Endothelial cell of umbilical vein (primary cell): Measurements from ENCODE around the gene L2HGDH. TPM values are rescaled to one million over a fixed set of nuclear protein-coding genes. Genes with fewer than 3 reads are reported as not detected.

Source experiments
- BruUV-seq: library from RNA; stranded (reverse); fragments of 400-500 nt; replicated peaks from 2 replicates; lab custom pipeline; 2021; lab: Mats Ljungman, UMichigan
- CTCF ChIA-PET: fragments of 300-600, 350-600 bp; sonication (Branson Sonifier 250); formaldehyde crosslinking; loops from one replicate; lab custom pipeline; 2021; ENCODE audit warnings: antibody characterized with exemption, inconsistent platforms; lab: Charles Lee
- POLR2A ChIA-PET: fragments of 300-600, 350-600 bp; sonication (Branson Sonifier 250); formaldehyde crosslinking; loops from one replicate; lab custom pipeline; 2021; ENCODE audit warnings: antibody characterized with exemption, inconsistent platforms; lab: Charles Lee
- DNase-seq: peaks from one replicate; pipeline ENCODE4 v3.0.0-alpha.2; 2011; ENCODE audit warnings: low read depth, low spot score
- FAIRE-seq: peaks from 2 replicates; lab custom pipeline; 2011; peaks lifted over from hg19 to GRCh38; lab: Jason Lieb, UNC
- H2AFZ ChIP-seq: 2 replicates; pipeline ENCODE4 v1.6.0; 2012; ENCODE audit warnings: low read depth, low read length, control low read depth, inconsistent platforms
- H3K27ac ChIP-seq: 2 replicates; pipeline ENCODE4 v1.5.1; 2011; ENCODE audit warnings: low read depth, mild to moderate bottlenecking, control low read depth, low read length, moderate library complexity; ENCODE audit not compliant: insufficient read depth
- H3K27me3 ChIP-seq, 2 experiments: 2 replicates each; pipeline versions ENCODE4 v1.6.0 to v1.6.1; 2011; ENCODE audit warnings: low read length in 2 of 2, mixed read lengths in 1 of 2; ENCODE audit not compliant: control insufficient read depth in 2 of 2, insufficient read depth in 2 of 2
- H3K36me3 ChIP-seq, 2 experiments: 2 replicates in 1 of 2; 3 replicates in 1 of 2; pipeline ENCODE4 v1.5.1; 2011; ENCODE audit warnings: low read length in 2 of 2, mild to moderate bottlenecking in 1 of 2, moderate library complexity in 1 of 2; ENCODE audit not compliant: control insufficient read depth in 2 of 2, insufficient read depth in 2 of 2; ENCODE audit errors: extremely low read depth in 1 of 2
- H3K4me1 ChIP-seq: 3 replicates; pipeline ENCODE4 v1.5.1; 2011; ENCODE audit warnings: mild to moderate bottlenecking, low read length; ENCODE audit not compliant: control insufficient read depth, insufficient read depth; ENCODE audit errors: extremely low read depth
- H3K4me2 ChIP-seq: 2 replicates; pipeline ENCODE4 v1.6.1; 2011; ENCODE audit warnings: low read length, control low read depth, mixed read lengths; ENCODE audit not compliant: insufficient read depth
- H3K4me3 ChIP-seq, 3 experiments: fragments of 200-600 bp in 1 of 3; sonication (generic), shearing (Covaris generic) in 1 of 3; replicated peaks in 1 of 3; 2 replicates each; pipeline ENCODE4 v1.5.1; 2011 to 2016; ENCODE audit warnings: control low read depth in 3 of 3, low read length in 3 of 3, mild to moderate bottlenecking in 2 of 3, inconsistent platforms in 1 of 3, low read depth in 1 of 3, moderate library complexity in 1 of 3; ENCODE audit not compliant: insufficient read depth in 1 of 3
- H3K79me2 ChIP-seq: 2 replicates; pipeline ENCODE4 v1.6.0; 2012; ENCODE audit warnings: low read length, inconsistent platforms; ENCODE audit not compliant: control insufficient read depth, insufficient read depth
- H3K9ac ChIP-seq: replicated peaks from 2 replicates; pipeline ENCODE3; 2011; ENCODE audit warnings: low read length, control low read depth; ENCODE audit not compliant: insufficient read depth; ENCODE audit errors: extremely low read depth
- H3K9me1 ChIP-seq: replicated peaks from 3 replicates; pipeline ENCODE4 v1.6.0; 2011; ENCODE audit warnings: mild to moderate bottlenecking, low read length; ENCODE audit not compliant: control insufficient read depth, insufficient read depth; ENCODE audit errors: extremely low read depth
- H3K9me3 ChIP-seq: replicated peaks from 2 replicates; pipeline ENCODE4 v1.5.1; 2012; ENCODE audit warnings: low read length, inconsistent platforms; ENCODE audit not compliant: control insufficient read depth, insufficient read depth
- H4K20me1 ChIP-seq: replicated peaks from 2 replicates; pipeline ENCODE3; 2011; ENCODE audit warnings: mild to moderate bottlenecking, low read length; ENCODE audit not compliant: control insufficient read depth, insufficient read depth; ENCODE audit errors: extremely low read depth
- CTCF ChIP-seq, 2 donors: IDR thresholded peaks; 1 replicate in 1 of 2; 2 replicates in 1 of 2; pipeline ENCODE4 v1.5.1; 2011; ENCODE audit warnings: low read length in 2 of 2, mild to moderate bottlenecking in 2 of 2, moderate library complexity in 2 of 2, control low read depth in 1 of 2, inconsistent platforms in 1 of 2, low read depth in 1 of 2; ENCODE audit not compliant: insufficient read depth in 1 of 2; ENCODE audit errors: extremely low read depth in 1 of 2
- EZH2 ChIP-seq: IDR thresholded peaks from 2 replicates; pipeline ENCODE4 v1.6.1; 2012; ENCODE audit warnings: borderline replicate concordance, low read depth, mild to moderate bottlenecking, moderate library complexity, low read length, inconsistent platforms; ENCODE audit not compliant: severe bottlenecking
- FOS ChIP-seq: IDR thresholded peaks from 2 replicates; pipeline ENCODE4 v1.6.1; 2011; ENCODE audit warnings: mild to moderate bottlenecking, low read length, moderate library complexity, borderline replicate concordance; ENCODE audit not compliant: insufficient read depth
- GATA2 ChIP-seq: IDR thresholded peaks from 2 replicates; pipeline ENCODE4 v1.7.0; 2011; ENCODE audit warnings: low read depth, mild to moderate bottlenecking, moderate library complexity, mixed read lengths, low read length; ENCODE audit not compliant: insufficient read length, insufficient read depth
- JUN ChIP-seq: IDR thresholded peaks from 2 replicates; pipeline ENCODE4 v1.6.1; 2011; ENCODE audit warnings: borderline replicate concordance, low read depth; ENCODE audit not compliant: insufficient read length, insufficient read depth
- MAX ChIP-seq: IDR thresholded peaks from 2 replicates; pipeline ENCODE4 v1.6.1; 2011; ENCODE audit not compliant: insufficient read depth, insufficient read length
- POLR2A ChIP-seq: IDR thresholded peaks from 2 replicates; pipeline ENCODE4 v1.6.1; 2012; ENCODE audit warnings: low read depth, mild to moderate bottlenecking, control low read depth, low read length
- POLR2AphosphoS5 ChIP-seq: IDR thresholded peaks from 2 replicates; pipeline ENCODE4 v1.6.1; 2012; ENCODE audit warnings: low read depth, mild to moderate bottlenecking, control low read depth, low read length, moderate library complexity; ENCODE audit not compliant: insufficient read depth
- dilution Hi-C: fragments of 300-500 bp; cut with MboI; formaldehyde crosslinking; loops from one replicate; pipeline ENCODE4 v1.15.0; 2019; ENCODE audit warnings: low sequenced_read_pairs; ENCODE audit not compliant: extremely low pct_ligation_motif_present
- intact Hi-C: fragments of 100-400 bp; cut with micrococcal nuclease; formaldehyde crosslinking; loops from one replicate; pipeline ENCODE4 v1.10.0; 2022
- polyA plus RNA-seq, 4 experiments: library from polyadenylated mRNA; depleted of rRNA in 3 of 4; stranded (reverse) in 3 of 4; unstranded in 1 of 4; fragments of >200 nt; gene quantifications; 2 replicates each; pipeline versions ENCODE4 v1.2.1 to v1.2.3, GENCODE V29; 2011 to 2012; ENCODE audit warnings: missing spikeins in 1 of 4
- total RNA-seq: library from RNA; stranded (reverse); gene quantifications from 2 replicates; pipeline ENCODE4 v1.2.3, GENCODE V29; 2021

Gene L2HGDH
- total and polyA plus RNA-seq, 2 donors (not counting 3 experiments of a cell fraction or from before 2014, with no cell fraction given): 2.5 to 5.3 TPM

- H3K27ac ChIP-seq: no peak overlapping the region
- no peak overlapping the region for H3K4me2 ChIP-seq
- CTCF ChIA-PET: interaction anchor here (0.8 to 1.4 kb wide), 8 partner anchors 8 to 407 kb away, joined by 3 to 6 read pairs (median 3); no protein-coding TSS in a partner anchor
- H3K4me1 ChIP-seq: no peaks in the 10 kb centered on the region
- H3K36me3 ChIP-seq: no peaks in the 10 kb centered on the region
- no peaks in the 10 kb centered on the region for H3K9me1 ChIP-seq
- DNase-seq (peak; percentile 37), FAIRE-seq (peak; percentile 35)
- POLR2A ChIA-PET: no interaction called here
- no peak overlapping the region for H3K4me3 ChIP-seq
- H3K27me3 ChIP-seq: no peaks in the 10 kb centered on the region
- H3K79me2 ChIP-seq: no peaks in the 10 kb centered on the region
- H4K20me1 ChIP-seq: no peaks in the 10 kb centered on the region
- intact Hi-C loops (loop anchor here (1.0 kb wide), 1 partner anchor 407 kb away; no protein-coding TSS in a partner anchor), dilution Hi-C loops (no loop called here)
- no TSS peak for BruUV-seq
- no peak overlapping the region for H2AFZ ChIP-seq
- H3K9me3 ChIP-seq: no peaks in the 10 kb centered on the region
- TF ChIP-seq JUN: no peak
- TF ChIP-seq CTCF (IDR thresholded peaks at IDR 0.05; ENCODE audit: extremely low read depth in 1 of 2, insufficient read depth in 1 of 2, low read depth in 1 of 2, low read length in 2 of 2): peak in 1 of 2 donors; percentile 39
- no peak overlapping the region for H3K9ac ChIP-seq
Measured at GRCh38 chr14:50260511-50260910, 51.5 kb downstream of the L2HGDH start.

GRCh38 chr14:50260072-50260471, 52.0 kb downstream of the L2HGDH start:
- TF ChIP-seq FOS: no peak
- no peak for TF ChIP-seq EZH2
- TF ChIP-seq POLR2AphosphoS5: no peak
- no peak for TF ChIP-seq POLR2A
- no peak for TF ChIP-seq GATA2
- TF ChIP-seq JUN: no peak
- no peak for TF ChIP-seq CTCF (IDR thresholded peaks at IDR 0.05; ENCODE audit: extremely low read depth in 1 of 2, insufficient read depth in 1 of 2, low read depth in 1 of 2, low read length in 2 of 2)
- TF ChIP-seq MAX: no peak
- no peaks in the 10 kb centered on the region for H3K9me1 ChIP-seq
- dilution Hi-C loops (no loop called here), intact Hi-C loops (loop anchor here (1.0 kb wide), 1 partner anchor 407 kb away; no protein-coding TSS in a partner anchor)
- H3K27me3 ChIP-seq: no peaks in the 10 kb centered on the region
- H2AFZ ChIP-seq: no peak overlapping the region
- H3K9ac ChIP-seq: no peak overlapping the region
- DNase-seq (no peak), FAIRE-seq (no peak)
- POLR2A ChIA-PET: no interaction called here
- no peaks in the 10 kb centered on the region for H4K20me1 ChIP-seq
- CTCF ChIA-PET: interaction anchor here (1.1 to 1.3 kb wide), 4 partner anchors 17 to 406 kb away, joined by 3 read pairs; no protein-coding TSS in a partner anchor
- no peaks in the 10 kb centered on the region for H3K36me3 ChIP-seq
- no peaks in the 10 kb centered on the region for H3K79me2 ChIP-seq
- H3K27ac ChIP-seq: no peak overlapping the region
- no peaks in the 10 kb centered on the region for H3K9me3 ChIP-seq
- no peak overlapping the region for H3K4me3 ChIP-seq
- H3K4me2 ChIP-seq: no peak overlapping the region
- H3K4me1 ChIP-seq: no peaks in the 10 kb centered on the region
- BruUV-seq: no TSS peak
